HepG2 (cell line): ENCODE measurements around the gene FKBP1A. TPM values are rescaled to one million over a fixed set of nuclear protein-coding genes. Genes with fewer than 3 reads are reported as not detected.

ENCODE experiments used
- ATAC-seq: fragments of 200-7000 bp; cut with Tn5 transposase; 3 replicates; pipeline ENCODE4 v1.9.1; 2020; ENCODE audit warnings: mild to moderate bottlenecking, moderate library complexity
- BruUV-seq: library from RNA; stranded (reverse); fragments of 400-500 nt; replicated peaks from 2 replicates; lab custom pipeline; 2021; lab: Mats Ljungman, UMichigan
- CTCF ChIA-PET: fragments of 300-600 bp; formaldehyde crosslinking; extraction: SDS; loops from one replicate; lab custom pipeline; 2021; ENCODE audit warnings: low total read pairs, inconsistent platforms, low intra/inter-chr PET ratio; lab: Yijun Ruan, JAX
- POLR2A ChIA-PET: fragments of 350-600 bp; sonication (Branson Sonifier 250); formaldehyde crosslinking; loops from one replicate; lab custom pipeline; 2020; ENCODE audit warnings: antibody characterized with exemption, inconsistent platforms; lab: Yijun Ruan, JAX
- DNase-seq: peaks from one replicate; pipeline ENCODE4 v3.0.0-alpha.2; 2015; ENCODE audit warnings: low spot score
- FAIRE-seq: peaks from 3 replicates; lab custom pipeline; 2011; peaks lifted over from hg19 to GRCh38; lab: Jason Lieb, UNC
- H2AFZ ChIP-seq: one replicate; pipeline ENCODE4 v1.6.1; 2011; ENCODE audit warnings: low read length, inconsistent platforms
- H3K27ac ChIP-seq: fragments of 300-600 bp; 3 replicates; pipeline ENCODE4 v1.8.0; 2011; ENCODE audit warnings: mixed run types, mild to moderate bottlenecking, mixed read lengths, low read length, inconsistent platforms; ENCODE audit not compliant: insufficient read depth; ENCODE audit errors: extremely low read length
- H3K27me3 ChIP-seq, 2 experiments: fragments of 200-600 bp in 1 of 2; 2 replicates in 1 of 2; 3 replicates in 1 of 2; pipeline versions ENCODE4 v1.6.0 to v1.8.0; 2011; ENCODE audit warnings: low read length in 2 of 2, mild to moderate bottlenecking in 2 of 2, moderate library complexity in 2 of 2, inconsistent platforms in 1 of 2; ENCODE audit not compliant: insufficient read depth in 2 of 2, control insufficient read depth in 1 of 2
- H3K36me3 ChIP-seq, 2 experiments: fragments of 200-600 bp in 1 of 2; replicated peaks in 1 of 2; 2 replicates in 1 of 2; 3 replicates in 1 of 2; pipeline versions ENCODE4 v1.5.1 to v1.8.0; 2011; ENCODE audit warnings: low read length in 2 of 2, inconsistent platforms in 1 of 2; ENCODE audit not compliant: insufficient read depth in 2 of 2, control insufficient read depth in 1 of 2
- H3K4me1 ChIP-seq: 2 replicates; pipeline ENCODE4 v1.5.1; 2012; ENCODE audit warnings: low read length, inconsistent platforms; ENCODE audit not compliant: insufficient read depth
- H3K4me2 ChIP-seq: 2 replicates; pipeline ENCODE4 v1.6.0; 2011; ENCODE audit warnings: low read depth, low read length, inconsistent platforms
- H3K4me3 ChIP-seq, 3 experiments: fragments of 200-600 bp in 1 of 3; sonication (generic), shearing (Covaris generic) in 1 of 3; replicated peaks in 1 of 3; 2 replicates each; pipeline ENCODE4 v1.5.1; 2011 to 2016; ENCODE audit warnings: low read length in 3 of 3, inconsistent platforms in 2 of 3, low read depth in 2 of 3, mild to moderate bottlenecking in 2 of 3, control low read depth in 1 of 3, mixed read lengths in 1 of 3; ENCODE audit not compliant: insufficient read depth in 1 of 3
- H3K79me2 ChIP-seq: one replicate; pipeline ENCODE4 v1.6.1; 2011; ENCODE audit warnings: low read length, inconsistent platforms; ENCODE audit not compliant: insufficient read depth
- H3K9ac ChIP-seq: 2 replicates; pipeline ENCODE4 v1.6.0; 2011; ENCODE audit warnings: mild to moderate bottlenecking, low read depth, low read length, inconsistent platforms; ENCODE audit not compliant: insufficient read depth
- H3K9me3 ChIP-seq: 2 replicates; pipeline ENCODE4 v1.5.1; 2012; ENCODE audit warnings: mild to moderate bottlenecking, low read length
- H4K20me1 ChIP-seq: 2 replicates; pipeline ENCODE4 v1.6.0; 2011; ENCODE audit warnings: inconsistent platforms, mild to moderate bottlenecking, low read length, moderate library complexity; ENCODE audit not compliant: insufficient read depth
- ARID4A ChIP-seq: sonication (generic); formaldehyde crosslinking; IDR thresholded peaks from 2 replicates; pipeline ENCODE4 v1.5.0; 2020; ENCODE audit warnings: mild to moderate bottlenecking, missing genetic modification reagents, borderline replicate concordance
- FOXK1 ChIP-seq: sonication (generic); formaldehyde crosslinking; IDR thresholded peaks from 2 replicates; pipeline ENCODE4 v1.4.0; 2020; ENCODE audit warnings: low read depth, missing genetic modification reagents, borderline replicate concordance
- KDM1A ChIP-seq: IDR thresholded peaks from 2 replicates; pipeline ENCODE4 v1.6.1; 2016; ENCODE audit warnings: missing compliant biosample characterization
- SMYD3 ChIP-seq: sonication (generic); formaldehyde crosslinking; IDR thresholded peaks from 2 replicates; pipeline ENCODE4 v1.8.1; 2023; ENCODE audit warnings: mild to moderate bottlenecking, missing genetic modification reagents
- SOX13 ChIP-seq, 3 experiments: fragments of 450-650 bp in 1 of 3; sonication (generic) in 1 of 3; formaldehyde crosslinking in 1 of 3; IDR thresholded peaks in 2 of 3; conservative IDR thresholded peaks in 1 of 3; 2 replicates each; pipeline versions ENCODE4 v1.5.0 to v1.6.1; 2016 to 2020; ENCODE audit warnings: antibody characterized with exemption in 1 of 3, mild to moderate bottlenecking in 1 of 3, missing compliant biosample characterization in 1 of 3, missing genetic modification reagents in 1 of 3, moderate library complexity in 1 of 3
- TCF12 ChIP-seq, 2 experiments: fragments of 450-650 bp in 1 of 2; sonication (generic) in 1 of 2; formaldehyde crosslinking in 1 of 2; IDR thresholded peaks; 2 replicates each; pipeline versions ENCODE4 v1.6.1 to v1.8.0; 2017 to 2022; ENCODE audit warnings: antibody characterized with exemption in 1 of 2, mild to moderate bottlenecking in 1 of 2, missing genetic modification reagents in 1 of 2, moderate library complexity in 1 of 2
- ZBTB33 ChIP-seq: sonication (generic); formaldehyde crosslinking; IDR thresholded peaks from 2 replicates; pipeline ENCODE4 v1.4.0; 2020; ENCODE audit warnings: missing genetic modification reagents
- ZNF143 ChIP-seq: sonication (generic); formaldehyde crosslinking; IDR thresholded peaks from 2 replicates; pipeline ENCODE4 v1.4.0; 2020; ENCODE audit warnings: missing genetic modification reagents
- ZNF274 ChIP-seq: sonication (generic); formaldehyde crosslinking; IDR thresholded peaks from 2 replicates; pipeline ENCODE4 v1.5.1; 2020; ENCODE audit warnings: mild to moderate bottlenecking, missing genetic modification reagents
- WGBS: methylation state at CpG from one replicate; pipeline ENCODE4 v1.1.6; 2017; ENCODE audit warnings: low lambda C conversion rate; 5-methylcytosine and 5-hydroxymethylcytosine counted together
- in situ Hi-C: cut with HindIII; loops from 2 replicates; pipeline ENCODE4 v1.10.0; 2017; ENCODE audit warnings: low pct_unique_long_range_greater_than_20kb; ENCODE audit not compliant: extremely low pct_ligation_motif_present
- intact Hi-C: fragments of 100-400 bp; cut with micrococcal nuclease; formaldehyde crosslinking; loops from one replicate; pipeline ENCODE4 v1.10.0; 2022; ENCODE audit not compliant: unreplicated experiment
- polyA plus RNA-seq, 8 experiments: library from polyadenylated mRNA; depleted of rRNA in 3 of 8; stranded (reverse) in 7 of 8; unstranded in 1 of 8; fragments of >200 nt; fragmentation: Illumina TruSeq in 4 of 8; extraction: Trizol in 4 of 8; gene quantifications; 2 replicates each; pipeline versions ENCODE4 v1.2.1 to v1.2.3, GENCODE V29; 2011 to 2016; ENCODE audit warnings: low read depth in 4 of 8, missing spikeins in 1 of 8, mixed read lengths in 1 of 8; ENCODE audit not compliant: insufficient read depth in 1 of 8
- total RNA-seq, 5 experiments: library from RNA; depleted of rRNA; stranded (reverse); fragments of >200 nt; fragmentation: Illumina TruSeq; extraction: Trizol; gene quantifications; 2 replicates each; pipeline ENCODE4 v1.2.3, GENCODE V29; 2016; ENCODE audit warnings: low read depth in 1 of 5
- TF ChIP-seq, protein P1 (sequence below): sonication (generic); formaldehyde crosslinking; IDR thresholded peaks from 2 replicates; pipeline ENCODE4 v1.9.0; 2022; ENCODE audit warnings: missing genetic modification reagents, mild to moderate bottlenecking, borderline replicate concordance

The FKBP1A gene
- total and polyA plus RNA-seq, 2 of the 13 experiments (the other 11 are each of a cell fraction or from before 2014, with no cell fraction given): 119 to 468 TPM

DNA sequence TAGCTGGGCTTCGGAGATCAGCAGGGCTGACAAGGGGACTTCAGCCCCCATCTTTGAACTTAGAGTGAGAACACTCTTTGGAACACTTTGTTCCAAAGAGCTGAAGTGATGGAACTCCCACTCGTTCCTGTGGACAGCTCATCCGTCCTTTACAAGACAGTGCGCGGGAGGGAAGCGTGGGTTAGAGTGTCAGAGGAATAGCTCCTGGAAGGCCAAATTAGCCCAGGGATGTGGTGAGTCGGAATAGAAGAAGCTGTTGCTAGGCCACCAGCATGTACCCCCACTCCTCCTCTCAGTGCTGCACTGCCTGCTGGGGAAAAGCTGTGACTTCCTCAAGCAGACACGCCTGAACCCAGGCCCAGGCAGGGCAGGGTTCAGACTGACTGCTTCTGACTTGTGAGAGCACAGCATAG, 65.6 kb downstream of the FKBP1A start (continued):
- TF ChIP-seq TCF12 (IDR thresholded peaks at IDR 0.05) (no peak), TCF12 (CRISPR knock-in tag; IDR thresholded peaks at IDR 0.05) (no peak), SMYD3 (no peak), ZNF143 (CRISPR knock-in tag) (peak; percentile 57; the same call in 1 of the 2 replicates), ZBTB33 (CRISPR knock-in tag) (no peak)
- TF ChIP-seq, protein P1, sequence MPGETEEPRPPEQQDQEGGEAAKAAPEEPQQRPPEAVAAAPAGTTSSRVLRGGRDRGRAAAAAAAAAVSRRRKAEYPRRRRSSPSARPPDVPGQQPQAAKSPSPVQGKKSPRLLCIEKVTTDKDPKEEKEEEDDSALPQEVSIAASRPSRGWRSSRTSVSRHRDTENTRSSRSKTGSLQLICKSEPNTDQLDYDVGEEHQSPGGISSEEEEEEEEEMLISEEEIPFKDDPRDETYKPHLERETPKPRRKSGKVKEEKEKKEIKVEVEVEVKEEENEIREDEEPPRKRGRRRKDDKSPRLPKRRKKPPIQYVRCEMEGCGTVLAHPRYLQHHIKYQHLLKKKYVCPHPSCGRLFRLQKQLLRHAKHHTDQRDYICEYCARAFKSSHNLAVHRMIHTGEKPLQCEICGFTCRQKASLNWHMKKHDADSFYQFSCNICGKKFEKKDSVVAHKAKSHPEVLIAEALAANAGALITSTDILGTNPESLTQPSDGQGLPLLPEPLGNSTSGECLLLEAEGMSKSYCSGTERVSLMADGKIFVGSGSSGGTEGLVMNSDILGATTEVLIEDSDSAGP (CRISPR knock-in tag): 0 out of 2 replicates have a peak, but pooled peaks have one; percentile 29

DNA sequence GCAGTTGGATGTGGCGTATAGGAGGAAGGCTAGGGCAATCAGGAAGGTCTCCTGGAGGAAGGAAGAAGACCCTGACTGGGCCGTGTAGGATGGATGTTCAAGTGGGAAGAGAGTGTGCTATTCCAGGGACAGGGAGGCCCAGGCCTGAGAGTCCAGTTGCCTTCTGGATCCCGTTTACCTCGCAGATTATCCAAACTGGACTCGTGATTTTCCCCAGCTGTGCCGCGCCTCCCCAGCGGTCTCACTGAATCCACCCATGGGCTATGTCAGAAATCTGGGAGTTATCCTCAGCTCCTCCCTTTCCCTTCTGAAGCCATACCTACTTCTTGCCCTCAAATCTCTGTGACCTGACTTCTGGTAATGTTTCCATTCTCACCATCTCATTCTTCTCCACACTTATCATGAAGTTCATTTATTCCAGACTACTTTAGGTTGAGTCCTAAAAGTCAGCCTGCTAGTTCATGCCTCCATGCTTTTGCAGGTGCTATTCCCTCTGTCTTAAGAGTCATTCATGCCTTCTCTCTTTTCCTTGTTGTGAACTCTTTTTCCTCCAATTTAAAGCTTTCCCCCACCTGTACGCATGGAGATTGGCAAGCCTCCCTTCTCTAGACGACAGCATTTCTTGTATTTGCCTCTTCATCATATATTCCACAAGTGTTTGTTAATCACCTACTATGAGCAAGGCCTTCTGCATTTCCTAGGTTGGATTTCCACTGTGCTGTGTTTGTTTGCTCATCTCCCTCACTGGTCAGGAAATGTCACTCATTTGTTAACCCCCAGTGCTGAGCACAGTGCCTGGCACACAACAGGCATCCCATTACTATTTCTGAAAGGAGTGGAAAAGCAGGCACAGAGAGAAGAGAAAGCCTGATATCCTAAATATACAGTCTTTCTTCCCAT, 66.6 kb downstream of the FKBP1A start:
- in situ Hi-C loops (no loop called here), intact Hi-C loops (loop anchor here (5.0 kb wide), 1 partner anchor 36 kb away; no protein-coding TSS in a partner anchor)
- Histone ChIP-seq H3K27ac (peak overlapping the region; percentile 98), H3K27me3 (no peaks in the 10 kb centered on the region; a peak in 2 of 5 replicates), H3K4me1 (peaks cover 67% of the 10 kb centered on the region), H3K4me2 (peak overlapping the region; percentile 98), H3K79me2 (peaks cover 50% of the 10 kb centered on the region), H2AFZ (no peak overlapping the region), H3K9me3 (no peaks in the 10 kb centered on the region), H3K36me3 (peaks cover 0 to 2% of the 10 kb centered on the region in 2 experiments; a peak in 1 of 5 replicates), H3K9ac (peak overlapping the region; percentile 100), H4K20me1 (peaks cover 18% of the 10 kb centered on the region; the same call in 1 of the 2 replicates), H3K4me3 (peak overlapping the region; percentile 80 to 98 (median 96))
- ATAC-seq (no peak), FAIRE-seq (peak; percentile 39), DNase-seq (no peak)
- POLR2A ChIA-PET: interaction anchor here (0.7 to 3.4 kb wide), 39 partner anchors 9 to 783 kb away, joined by 3 to 41 read pairs (median 4); partner anchors contain the start of genes CSNK2A1, FKBP1A, NSFL1C and PSMF1
- no TSS peak for BruUV-seq
- WGBS: 38% methylated on average over 10 of the region's 10 CpGs
- CTCF ChIA-PET: no interaction called here
- TF ChIP-seq ARID4A (CRISPR knock-in tag): no peak
- TF ChIP-seq FOXK1 (CRISPR knock-in tag): 0 out of 2 replicates have a peak, but pooled peaks have one; percentile 13
- TF ChIP-seq ZNF274: no peak; the same call in 1 of the 2 replicates
- peak; percentile 29 for TF ChIP-seq KDM1A (CRISPR knock-in tag)
- no peak for TF ChIP-seq SOX13 (IDR thresholded peaks at IDR 0.05)
- no peak for TF ChIP-seq SOX13 (CRISPR knock-in tag; conservative IDR thresholded peaks at IDR 0.05 in 1 of 2, IDR thresholded peaks at IDR 0.05 in 1 of 2)
